Measurements from ENCODE around the gene COL6A2.

GRCh38 chr21:46048926-46049889 lies 48.7 kb upstream of the COL6A2 start:
- no peak for TF ChIP-seq YY1 (IDR thresholded peaks at IDR 0.05; ENCODE audit: low read depth)
- no peak for TF ChIP-seq TAF1 (IDR thresholded peaks at IDR 0.05; ENCODE audit: borderline replicate concordance, low read depth, low read length)
- TF ChIP-seq CTCF (IDR thresholded peaks at IDR 0.05), result no peak
- no peak for TF ChIP-seq SMC3 (IDR thresholded peaks at IDR 0.05; ENCODE audit: low read depth, low read length)
- TF ChIP-seq RFX5 (IDR thresholded peaks at IDR 0.05; ENCODE audit: low read length), result no peak

All from SK-N-SH (cell line).